ENCODE results near the gene PANX2.
"Not testable (repeated sequence)": the region's sequence is repeated elsewhere in the genome, so short reads cannot be mapped to it uniquely, and the experiment has no call there.

PANX2 gene

DNA sequence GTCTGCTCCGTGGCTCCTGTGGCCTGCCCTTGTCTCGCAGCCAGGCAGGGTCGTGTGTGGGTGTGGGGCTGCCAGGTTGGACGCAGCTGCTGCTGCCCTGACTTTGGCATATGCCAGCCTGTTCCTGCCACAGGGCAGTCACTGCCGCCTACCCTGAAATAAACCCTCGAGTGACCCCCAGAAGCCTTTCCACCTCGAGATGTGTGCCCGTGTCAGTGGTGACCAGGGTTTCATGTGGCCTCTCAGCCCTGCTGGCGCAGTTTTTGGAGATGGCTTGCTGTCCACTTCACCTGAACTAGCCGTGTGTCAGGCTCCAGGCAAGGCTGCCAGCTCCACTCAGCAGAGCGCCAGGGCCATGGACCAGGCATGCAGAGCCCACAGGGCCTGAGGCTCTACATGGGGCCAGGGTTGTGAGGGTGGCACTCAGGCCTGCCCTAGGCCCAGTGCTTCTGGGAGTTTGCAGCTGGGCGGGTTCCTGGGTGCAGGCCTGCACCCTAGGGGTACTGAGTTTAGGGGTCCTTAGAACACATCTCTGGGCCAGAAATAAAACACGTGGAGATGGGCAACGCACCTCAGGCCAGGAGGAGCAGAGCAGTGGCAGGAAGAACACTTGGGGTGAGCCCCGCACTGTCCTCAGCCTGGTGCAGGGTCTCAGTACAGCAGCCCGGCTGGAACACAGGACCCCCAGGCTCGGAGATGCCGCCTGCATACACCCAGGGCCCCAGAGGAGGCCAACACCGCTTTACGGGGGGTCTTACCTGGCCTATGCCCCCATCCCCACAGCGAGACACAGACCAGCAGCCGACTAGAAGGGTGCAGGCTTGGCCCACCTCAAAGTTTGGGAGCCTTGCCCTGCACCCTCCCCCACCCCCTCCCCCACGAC is 8.8 kb upstream of the PANX2 start:
- TF ChIP-seq, protein P1, sequence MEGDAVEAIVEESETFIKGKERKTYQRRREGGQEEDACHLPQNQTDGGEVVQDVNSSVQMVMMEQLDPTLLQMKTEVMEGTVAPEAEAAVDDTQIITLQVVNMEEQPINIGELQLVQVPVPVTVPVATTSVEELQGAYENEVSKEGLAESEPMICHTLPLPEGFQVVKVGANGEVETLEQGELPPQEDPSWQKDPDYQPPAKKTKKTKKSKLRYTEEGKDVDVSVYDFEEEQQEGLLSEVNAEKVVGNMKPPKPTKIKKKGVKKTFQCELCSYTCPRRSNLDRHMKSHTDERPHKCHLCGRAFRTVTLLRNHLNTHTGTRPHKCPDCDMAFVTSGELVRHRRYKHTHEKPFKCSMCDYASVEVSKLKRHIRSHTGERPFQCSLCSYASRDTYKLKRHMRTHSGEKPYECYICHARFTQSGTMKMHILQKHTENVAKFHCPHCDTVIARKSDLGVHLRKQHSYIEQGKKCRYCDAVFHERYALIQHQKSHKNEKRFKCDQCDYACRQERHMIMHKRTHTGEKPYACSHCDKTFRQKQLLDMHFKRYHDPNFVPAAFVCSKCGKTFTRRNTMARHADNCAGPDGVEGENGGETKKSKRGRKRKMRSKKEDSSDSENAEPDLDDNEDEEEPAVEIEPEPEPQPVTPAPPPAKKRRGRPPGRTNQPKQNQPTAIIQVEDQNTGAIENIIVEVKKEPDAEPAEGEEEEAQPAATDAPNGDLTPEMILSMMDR (IDR thresholded peaks at IDR 0.05; ENCODE audit: low read depth, low read length, missing control alignments) = no peak
- no peak for DNase-seq (ENCODE audit: low read depth)
- in situ Hi-C loops (cut with HindIII; ENCODE audit: low sequenced_read_pairs) = no loop called here
- no peak overlapping the region for H3K4me3 ChIP-seq (ENCODE audit: low read depth, low read length)

DNA sequence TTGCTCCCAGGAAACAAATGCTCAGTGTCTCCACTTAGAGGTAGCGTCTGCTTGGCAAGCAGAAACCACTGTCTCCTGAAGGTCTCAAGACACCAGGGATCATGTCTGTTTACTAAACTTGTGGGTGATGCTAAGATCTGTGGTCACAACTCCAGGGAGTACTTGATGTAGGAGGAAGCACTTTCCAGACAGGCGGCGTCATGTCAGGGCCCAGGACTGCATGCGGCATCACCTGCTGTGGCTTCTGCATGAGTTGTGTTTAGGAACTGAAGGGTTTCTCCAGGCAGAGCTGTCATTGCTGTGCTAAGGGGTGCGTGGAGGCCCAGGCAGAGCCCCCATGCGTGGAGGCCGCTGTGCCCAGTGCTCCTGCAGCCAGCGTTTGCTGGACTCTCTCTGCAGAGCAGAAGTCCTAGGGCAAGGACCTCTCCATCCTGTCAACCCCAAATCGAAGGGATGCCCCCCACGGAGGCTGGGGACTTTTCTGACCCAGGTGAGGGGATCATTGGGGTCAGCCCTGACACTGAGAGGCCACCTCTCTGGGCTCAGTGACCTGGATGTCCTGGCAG is 8.1 kb upstream of the PANX2 start:
- no peak for DNase-seq (ENCODE audit: low read depth)
- H3K4me3 ChIP-seq (ENCODE audit: low read depth, low read length) = no peak overlapping the region
- TF ChIP-seq, protein P1 (IDR thresholded peaks at IDR 0.05; ENCODE audit: low read depth, low read length, missing control alignments) = no peak
- in situ Hi-C loops (cut with HindIII; ENCODE audit: low sequenced_read_pairs) = no loop called here

DNA sequence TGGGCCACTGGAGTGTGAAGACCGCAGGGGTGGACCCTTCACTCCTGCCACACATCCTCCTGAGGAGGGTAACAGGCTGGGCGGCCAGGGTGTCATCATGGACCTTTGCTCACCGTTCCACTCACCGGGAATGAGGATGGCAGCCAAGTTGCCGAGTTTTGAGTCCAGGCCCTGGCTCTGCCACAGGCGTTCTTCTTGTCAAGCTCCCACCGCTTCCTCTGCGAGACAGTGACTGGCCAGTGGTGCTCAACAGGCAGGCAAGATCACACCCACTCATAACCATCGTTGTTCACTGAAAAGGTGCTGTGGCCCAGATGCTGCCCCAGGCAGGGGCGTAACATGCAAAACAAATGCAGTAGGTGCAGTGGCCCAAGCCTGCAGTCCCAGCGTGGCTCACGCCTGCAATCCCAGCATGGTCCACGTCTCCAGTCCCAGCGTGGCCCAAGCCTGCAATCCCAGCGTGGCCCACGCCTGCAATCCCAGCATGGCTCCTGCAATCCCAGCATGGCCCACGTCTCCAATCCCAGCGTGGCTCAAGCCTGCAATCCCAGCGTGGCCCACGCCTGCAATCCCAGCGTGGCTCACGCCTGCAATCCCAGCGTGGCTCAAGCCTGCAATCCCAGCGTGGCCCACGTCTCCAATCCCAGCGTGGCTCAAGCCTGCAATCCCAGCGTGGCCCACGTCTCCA is 5.0 kb upstream of the PANX2 start:
- in situ Hi-C loops (cut with HindIII; ENCODE audit: low sequenced_read_pairs) = no loop called here
- DNase-seq (ENCODE audit: low read depth) = no peak
- TF ChIP-seq, protein P1 (IDR thresholded peaks at IDR 0.05; ENCODE audit: low read depth, low read length, missing control alignments) = no peak
- no peak overlapping the region for H3K4me3 ChIP-seq (ENCODE audit: low read depth, low read length)

DNA sequence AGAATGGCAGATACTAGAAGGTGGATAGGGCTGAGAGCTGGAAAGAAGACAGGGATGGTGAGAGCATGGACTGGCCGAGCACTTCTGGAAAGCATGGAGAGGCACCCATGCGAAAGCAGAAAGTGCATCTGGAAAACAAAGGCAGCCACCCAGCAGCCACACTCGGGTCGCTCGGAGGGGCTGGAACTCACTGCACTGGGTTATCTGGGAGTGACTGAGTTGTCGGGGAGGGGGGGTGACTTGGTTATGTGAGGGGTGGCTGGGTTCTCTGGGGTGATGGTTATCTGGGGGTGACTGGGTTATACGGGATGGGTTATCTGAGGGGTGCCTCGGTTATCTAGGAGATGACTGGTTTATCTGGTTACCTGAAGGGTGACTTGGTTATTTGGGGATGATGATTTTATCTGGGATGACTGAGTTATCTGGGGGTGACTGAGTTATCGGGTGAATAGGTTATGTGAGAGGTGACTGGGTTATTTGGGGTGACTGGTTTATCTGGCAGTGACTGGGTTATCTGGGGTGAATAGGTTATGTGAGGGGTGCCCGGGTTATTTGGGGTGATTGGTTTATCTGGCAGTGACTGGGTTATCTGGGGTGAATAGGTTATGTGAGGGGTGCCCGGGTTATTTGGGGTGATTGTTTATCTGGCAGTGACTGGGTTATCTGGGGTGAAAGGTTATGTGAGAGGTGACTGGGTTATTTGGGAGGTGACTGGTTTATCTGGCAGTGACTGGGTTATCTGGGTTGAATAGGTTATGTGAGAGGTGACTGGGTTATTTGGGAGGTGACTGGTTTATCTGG is 2.6 kb upstream of the PANX2 start:
- TF ChIP-seq, protein P1 (IDR thresholded peaks at IDR 0.05; ENCODE audit: low read depth, low read length, missing control alignments) = no peak
- H3K4me3 ChIP-seq (ENCODE audit: low read depth, low read length) = no peak overlapping the region
- DNase-seq (ENCODE audit: low read depth) = no peak
- in situ Hi-C loops (cut with HindIII; ENCODE audit: low sequenced_read_pairs) = no loop called here

DNA sequence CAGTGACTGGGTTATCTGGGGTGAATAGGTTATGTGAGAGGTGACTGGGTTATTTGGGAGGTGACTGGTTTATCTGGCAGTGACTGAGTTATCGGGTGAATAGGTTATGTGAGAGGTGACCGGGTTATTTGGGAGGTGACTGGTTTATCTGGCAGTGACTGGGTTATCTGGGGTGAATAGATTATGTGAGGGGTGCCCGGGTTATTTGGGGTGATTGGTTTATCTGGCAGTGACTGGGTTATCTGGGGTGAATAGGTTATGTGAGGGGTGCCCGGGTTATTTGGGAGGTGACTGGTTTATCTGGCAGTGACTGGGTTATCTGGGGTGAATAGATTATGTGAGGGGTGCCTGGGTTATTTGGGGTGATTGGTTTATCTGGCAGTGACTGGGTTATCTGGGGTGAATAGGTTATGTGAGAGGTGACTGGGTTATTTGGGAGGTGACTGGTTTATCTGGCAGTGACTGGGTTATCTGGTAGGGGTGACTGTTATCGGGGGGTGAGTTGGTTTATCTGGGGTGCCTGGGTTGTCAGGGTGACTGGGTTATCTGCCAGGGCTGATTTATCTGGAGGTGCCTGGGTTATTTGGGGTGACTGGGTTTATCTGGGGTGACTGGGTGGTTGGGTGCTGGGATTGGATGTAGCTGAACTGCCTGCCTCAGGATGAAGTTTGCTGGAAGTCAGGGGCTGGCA is 1.9 kb upstream of the PANX2 start:
- H3K4me3 ChIP-seq (ENCODE audit: low read depth, low read length); in situ Hi-C loops (cut with HindIII; ENCODE audit: low sequenced_read_pairs); DNase-seq (ENCODE audit: low read depth): not testable (repeated sequence)

DNA sequence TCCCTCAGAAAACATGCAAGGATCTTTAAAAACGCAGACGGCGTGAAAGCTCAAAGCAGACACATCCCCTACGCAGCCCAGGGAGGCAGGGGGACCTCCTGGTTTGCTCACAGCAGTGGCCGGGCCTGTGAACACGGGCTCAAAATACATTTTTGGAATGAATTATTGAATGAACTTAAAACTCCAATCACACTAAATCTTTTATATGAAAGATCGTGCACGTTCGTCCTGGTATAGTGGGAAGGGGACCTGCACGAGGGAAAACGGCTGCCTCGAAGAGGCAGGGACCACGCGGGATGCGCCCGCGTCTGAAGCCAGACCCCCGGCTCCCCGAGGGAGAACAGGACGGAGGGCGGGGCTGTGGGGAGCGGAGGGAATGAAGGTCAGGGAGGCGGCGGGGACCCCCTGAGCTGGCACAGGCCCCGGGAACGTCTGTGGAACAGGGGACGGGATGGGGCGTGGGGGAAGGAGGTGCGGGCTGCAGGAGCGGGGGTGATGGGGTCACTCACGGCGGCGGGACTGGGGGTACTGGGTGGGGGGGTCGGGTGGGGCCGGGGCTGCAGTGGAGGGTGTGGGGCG is 1.3 kb upstream of the PANX2 start:
- TF ChIP-seq, protein P1 (IDR thresholded peaks at IDR 0.05; ENCODE audit: low read depth, low read length, missing control alignments) = no peak
- no peak overlapping the region for H3K4me3 ChIP-seq (ENCODE audit: low read depth, low read length)
- DNase-seq (ENCODE audit: low read depth) = no peak
- in situ Hi-C loops (cut with HindIII; ENCODE audit: low sequenced_read_pairs) = no loop called here

Data from astrocyte of the cerebellum (primary cell).